Activated B cell treated with CpG ODN at 0.5 μM for 24 hours (primary cell): ENCODE data around the gene CAD. TPM values are rescaled to one million over a fixed set of nuclear protein-coding genes. Genes with fewer than 3 reads are reported as not detected.

ENCODE experiments used
- ATAC-seq: fragments of 200-7000 bp; cut with Tn5 transposase; one replicate; pipeline ENCODE4 v1.10.0; 2021; ENCODE audit warnings: low read depth, mild to moderate bottlenecking, moderate library complexity
- CTCF ChIA-PET: fragments of 350-600 bp; sonication (Branson Sonifier 250); formaldehyde crosslinking; loops from one replicate; lab custom pipeline; 2021; ENCODE audit warnings: antibody characterized with exemption; lab: Charles Lee
- POLR2A ChIA-PET: fragments of 350-600 bp; sonication (Branson Sonifier 250); formaldehyde crosslinking; loops from one replicate; lab custom pipeline; 2021; ENCODE audit warnings: antibody characterized with exemption; lab: Charles Lee
- DNase-seq: peaks from one replicate; pipeline ENCODE4 v3.0.0; 2022
- H3K27ac Mint-ChIP-seq: one replicate; pipeline ENCODE4 v1.8.0; 2020; ENCODE audit warnings: mixed read lengths
- H3K27me3 Mint-ChIP-seq: one replicate; pipeline ENCODE4 v1.8.0; 2021; ENCODE audit warnings: mixed read lengths
- H3K36me3 Mint-ChIP-seq: one replicate; pipeline ENCODE4 v1.8.0; 2021; ENCODE audit warnings: low read depth, mixed read lengths
- H3K4me1 Mint-ChIP-seq: one replicate; pipeline ENCODE4 v1.8.0; 2021; ENCODE audit warnings: mixed read lengths
- H3K4me3 Mint-ChIP-seq: one replicate; pipeline ENCODE4 v1.8.0; 2020; ENCODE audit warnings: mild to moderate bottlenecking, mixed read lengths
- H3K9me3 Mint-ChIP-seq: one replicate; pipeline ENCODE4 v1.8.0; 2020; ENCODE audit warnings: mixed read lengths
- CTCF ChIP-seq: fragments of 200-600 bp; IDR thresholded peaks from one replicate; pipeline ENCODE4 v1.8.0; 2022; ENCODE audit warnings: antibody characterized with exemption, mild to moderate bottlenecking
- intact Hi-C: fragments of 100-400 bp; cut with micrococcal nuclease; formaldehyde crosslinking; loops from one replicate; pipeline ENCODE4 v1.15.1; 2024
- total RNA-seq: library from RNA; stranded (reverse); gene quantifications from 2 replicates; pipeline ENCODE4 v1.2.3, GENCODE V29; 2022

The CAD gene
- total RNA-seq, 1 donor from 2014 or later: 64.1 TPM

- TF ChIP-seq CTCF: no peak
- no peaks in the 10 kb centered on the region for H3K27me3 Mint-ChIP-seq
- intact Hi-C loops: no loop called here
- no peak for ATAC-seq
- no peak overlapping the region for H3K4me3 Mint-ChIP-seq
- POLR2A ChIA-PET: interaction anchor here (1.0 kb wide), 1 partner anchor 28 kb away, joined by 3 read pairs; the partner anchor contains the start of genes ATRAID and SLC5A6
- H3K27ac Mint-ChIP-seq: no peak overlapping the region
- H3K36me3 Mint-ChIP-seq: peaks cover 91% of the 10 kb centered on the region
- H3K4me1 Mint-ChIP-seq: no peaks in the 10 kb centered on the region
- DNase-seq: no peak
- CTCF ChIA-PET: no interaction called here
- H3K9me3 Mint-ChIP-seq: no peaks in the 10 kb centered on the region
Observed at GRCh38 chr2:27240406-27240805, 23.2 kb downstream of the CAD start.

DNA sequence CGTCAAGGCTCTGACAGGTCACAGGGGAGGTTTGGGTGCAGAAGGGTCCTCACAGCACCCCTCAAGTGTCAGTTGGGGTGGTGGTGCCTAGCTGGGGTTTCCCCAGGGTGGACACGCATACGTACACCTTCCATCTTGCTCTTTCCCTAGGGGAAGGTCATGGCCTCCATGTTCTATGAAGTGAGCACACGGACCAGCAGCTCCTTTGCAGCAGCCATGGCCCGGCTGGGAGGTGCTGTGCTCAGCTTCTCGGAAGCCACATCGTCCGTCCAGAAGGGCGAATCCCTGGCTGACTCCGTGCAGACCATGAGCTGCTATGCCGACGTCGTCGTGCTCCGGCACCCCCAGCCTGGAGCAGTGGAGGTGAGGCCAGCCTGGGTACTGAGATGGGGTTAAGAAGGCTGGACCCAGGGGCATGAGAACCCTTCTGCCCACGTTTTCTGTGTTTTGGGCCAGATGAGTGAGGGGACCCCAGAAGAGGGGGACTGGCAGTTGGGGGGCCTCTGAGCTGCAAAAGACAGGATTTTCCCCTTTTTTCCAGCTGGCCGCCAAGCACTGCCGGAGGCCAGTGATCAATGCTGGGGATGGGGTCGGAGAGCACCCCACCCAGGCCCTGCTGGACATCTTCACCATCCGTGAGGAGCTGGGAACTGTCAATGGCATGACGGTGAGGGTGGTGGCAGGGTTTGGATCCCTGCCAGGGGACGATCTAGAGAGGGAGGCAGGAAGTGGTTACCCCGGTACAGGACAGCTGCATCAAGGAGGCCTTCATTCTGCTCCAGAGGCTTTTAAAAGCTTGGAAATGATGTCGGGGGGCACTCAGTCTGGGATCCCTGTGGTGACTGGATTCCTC, 24.8 kb downstream of the CAD start:
- H3K9me3 Mint-ChIP-seq: no peaks in the 10 kb centered on the region
- intact Hi-C loops: no loop called here
- ChIA-PET POLR2A (interaction anchor here (0.5 kb wide), 1 partner anchor 185 kb away, joined by 3 read pairs; no protein-coding TSS in a partner anchor), CTCF (interaction anchor here (1.3 kb wide), 1 partner anchor 38 kb away, joined by 3 read pairs; no protein-coding TSS in a partner anchor)
- no peak for ATAC-seq
- no peak overlapping the region for H3K27ac Mint-ChIP-seq
- no peaks in the 10 kb centered on the region for H3K27me3 Mint-ChIP-seq
- peaks cover 76% of the 10 kb centered on the region for H3K36me3 Mint-ChIP-seq
- H3K4me1 Mint-ChIP-seq: no peaks in the 10 kb centered on the region
- no peak for DNase-seq
- no peak overlapping the region for H3K4me3 Mint-ChIP-seq
- TF ChIP-seq CTCF: no peak

- Mint-ChIP-seq H3K27me3 (no peaks in the 10 kb centered on the region), H3K4me1 (no peaks in the 10 kb centered on the region), H3K27ac (no peak overlapping the region), H3K4me3 (no peak overlapping the region), H3K9me3 (no peaks in the 10 kb centered on the region), H3K36me3 (peaks cover 70% of the 10 kb centered on the region)
- CTCF ChIA-PET: no interaction called here
- no peak for ATAC-seq
- no peak for TF ChIP-seq CTCF
- POLR2A ChIA-PET: no interaction called here
- no peak for DNase-seq
- intact Hi-C loops: no loop called here
Observed at GRCh38 chr2:27242614-27242951, 25.4 kb downstream of the CAD start.

DNA sequence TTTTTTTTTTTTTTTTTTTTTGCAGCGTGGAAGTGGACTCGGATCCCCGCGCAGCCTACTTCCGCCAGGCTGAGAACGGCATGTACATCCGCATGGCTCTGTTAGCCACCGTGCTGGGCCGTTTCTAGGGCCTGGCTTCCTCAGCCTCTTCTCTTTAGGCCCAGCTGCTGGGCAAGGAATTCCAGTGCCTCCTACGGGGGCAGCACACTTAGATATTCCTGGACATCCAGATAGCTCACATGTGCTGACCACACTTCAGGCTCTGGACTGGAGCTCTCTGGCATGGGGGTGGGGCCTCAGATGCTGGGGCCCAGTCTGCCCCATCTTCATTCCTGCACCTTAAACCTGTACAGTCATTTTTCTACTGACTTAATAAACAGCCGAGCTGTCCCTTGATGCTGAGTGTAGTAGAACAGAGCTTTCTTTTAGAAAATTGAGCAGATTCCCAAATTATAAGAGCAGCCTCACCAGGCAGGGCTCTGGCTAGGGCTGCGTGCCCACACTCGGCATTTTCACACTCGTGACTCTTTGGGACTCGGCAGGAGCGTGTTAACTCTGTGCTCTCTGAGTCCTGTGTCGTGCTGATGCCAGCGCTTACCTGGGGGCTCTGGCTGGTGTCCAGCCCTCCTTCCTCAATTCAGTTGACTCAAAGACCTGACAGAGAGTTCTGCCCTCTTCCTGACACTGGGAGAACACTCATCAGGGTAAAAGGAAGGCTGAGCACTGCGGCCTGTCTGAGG, 26.4 kb downstream of the CAD start:
- no peak overlapping the region for H3K27ac Mint-ChIP-seq
- DNase-seq (no peak), ATAC-seq (no peak)
- no peaks in the 10 kb centered on the region for H3K9me3 Mint-ChIP-seq
- H3K36me3 Mint-ChIP-seq: peaks cover 60% of the 10 kb centered on the region
- POLR2A ChIA-PET: no interaction called here
- TF ChIP-seq CTCF: no peak
- intact Hi-C loops: no loop called here
- CTCF ChIA-PET: no interaction called here
- peaks cover 3% of the 10 kb centered on the region for H3K27me3 Mint-ChIP-seq
- no peak overlapping the region for H3K4me3 Mint-ChIP-seq
- no peaks in the 10 kb centered on the region for H3K4me1 Mint-ChIP-seq

DNA sequence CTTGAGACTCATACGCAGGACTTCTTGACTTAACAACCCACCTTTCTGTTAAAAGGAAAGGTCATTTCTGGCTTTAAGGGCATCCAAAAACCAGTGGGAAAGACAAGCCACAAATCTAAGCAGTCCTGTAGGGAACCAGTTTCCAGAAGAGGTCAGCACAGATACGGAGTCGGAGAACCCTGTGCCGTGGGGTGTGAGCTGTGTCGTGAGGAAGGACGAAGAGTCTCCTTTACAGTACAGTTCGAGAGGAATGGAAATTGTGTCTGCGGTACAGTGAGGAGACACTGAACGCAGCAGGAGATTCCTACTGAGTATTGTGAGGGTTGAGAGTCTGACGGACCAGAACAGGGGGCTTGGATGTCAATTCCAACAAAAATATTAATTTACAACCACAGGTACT, 27.9 kb downstream of the CAD start:
- Mint-ChIP-seq H3K27me3 (peaks cover 3% of the 10 kb centered on the region), H3K9me3 (no peaks in the 10 kb centered on the region), H3K4me1 (no peaks in the 10 kb centered on the region), H3K36me3 (peaks cover 45% of the 10 kb centered on the region), H3K4me3 (no peak overlapping the region), H3K27ac (no peak overlapping the region)
- ChIA-PET CTCF (no interaction called here), POLR2A (interaction anchor here (0.7 kb wide), 1 partner anchor 155 kb away, joined by 9 read pairs; no protein-coding TSS in a partner anchor)
- ATAC-seq (no peak), DNase-seq (no peak)
- intact Hi-C loops: no loop called here
- TF ChIP-seq CTCF: no peak
